ENCODE data around the gene LBX2. TPM values are rescaled to one million over a fixed set of nuclear protein-coding genes. Genes with fewer than 3 reads are reported as not detected.

LBX2 gene
- total and polyA plus RNA-seq, 9 of the 15 experiments (the other 6 are each of a cell fraction or from before 2014, with no cell fraction given), result 0.39 to 6.2 (median 1.8) TPM; not detected in 1

GRCh38 chr2:74535440-74535965 lies 36.1 kb upstream of the LBX2 start:
- peaks cover 3% of the 10 kb centered on the region for H3K9me1 ChIP-seq (ENCODE audit: control insufficient read depth, insufficient read depth, low read length)
- ChIA-PET CTCF (ENCODE audit: low intra/inter-chr PET ratio) (interaction anchor here (0.6 kb wide), 1 partner anchor 57 kb away, joined by 3 read pairs; no protein-coding TSS in a partner anchor), POLR2A (interaction anchor here (0.6 kb wide), 1 partner anchor 22 kb away, joined by 3 read pairs; no protein-coding TSS in a partner anchor)
- WGBS (ENCODE audit: insufficient coverage, low coverage, missing lambda C conversion rate), result 52% methylated on average over 10 of the region's 10 CpGs
- no peak overlapping the region for H3K9ac ChIP-seq (ENCODE audit: insufficient read depth in 1 of 2, low read depth in 2 of 2, low read length in 2 of 2)
- H3K4me2 ChIP-seq (ENCODE audit: insufficient read depth, low read length), result no peak overlapping the region
- DNase-seq (ENCODE audit: extremely low read depth in 1 of 4, low spot score in 3 of 4) (no peak), FAIRE-seq (no peak), ATAC-seq (no peak)
- H3K79me2 ChIP-seq (ENCODE audit: control insufficient read depth, insufficient read depth, low read length), result peaks cover 16% of the 10 kb centered on the region
- no peak overlapping the region for H3K4me3 ChIP-seq
- H3K36me3 ChIP-seq (ENCODE audit: control insufficient read depth, insufficient read depth, low read length), result peaks cover 31% of the 10 kb centered on the region
- H2AFZ ChIP-seq (ENCODE audit: low read depth, low read length), result no peak overlapping the region
- TF ChIP-seq PHB (CRISPR knock-in tag; IDR thresholded peaks at IDR 0.05) (no peak), POLR2G (IDR thresholded peaks at IDR 0.05; ENCODE audit: low read depth, low read length) (peak; percentile 53)
- H3K9me3 ChIP-seq (replicated peaks; ENCODE audit: control insufficient read depth, insufficient read depth, low read depth, low read length), result no peaks in the 10 kb centered on the region
- BruUV-seq (replicated peaks), result no TSS peak
- no peaks in the 10 kb centered on the region for H4K20me1 ChIP-seq (replicated peaks; ENCODE audit: control insufficient read depth, insufficient read depth, low read length)
- no peaks in the 10 kb centered on the region for H3K27me3 ChIP-seq (ENCODE audit: control insufficient read depth in 2 of 2, insufficient read depth in 2 of 2, low read length in 2 of 2)
- peaks cover 19 to 29% of the 10 kb centered on the region in 2 experiments; a peak in 4 of 5 replicates for H3K4me1 ChIP-seq (replicated peaks in 1 of 2; ENCODE audit: control insufficient read depth in 2 of 2, insufficient read depth in 2 of 2, low read length in 2 of 2)
- in situ Hi-C loops (cut with MboI) (no loop called here), intact Hi-C loops (cut with micrococcal nuclease) (no loop called here)
- no peak overlapping the region for H3K27ac ChIP-seq (ENCODE audit: extremely low read depth, low read depth, low read length)

GRCh38 chr2:74534411-74534810 lies 35.0 kb upstream of the LBX2 start:
- peaks cover 3% of the 10 kb centered on the region for H3K9me1 ChIP-seq (ENCODE audit: control insufficient read depth, insufficient read depth, low read length)
- H3K79me2 ChIP-seq (ENCODE audit: control insufficient read depth, insufficient read depth, low read length), result peaks cover 25% of the 10 kb centered on the region
- DNase-seq (ENCODE audit: extremely low read depth in 1 of 4, low spot score in 3 of 4) (no peak), ATAC-seq (no peak), FAIRE-seq (no peak)
- H3K4me2 ChIP-seq (ENCODE audit: insufficient read depth, low read length), result no peak overlapping the region
- H3K4me1 ChIP-seq (replicated peaks in 1 of 2; ENCODE audit: control insufficient read depth in 2 of 2, insufficient read depth in 2 of 2, low read length in 2 of 2), result peaks cover 19 to 32% of the 10 kb centered on the region in 2 experiments; a peak in 4 of 5 replicates
- H4K20me1 ChIP-seq (replicated peaks; ENCODE audit: control insufficient read depth, insufficient read depth, low read length), result no peaks in the 10 kb centered on the region
- no peak overlapping the region for H3K27ac ChIP-seq (ENCODE audit: extremely low read depth, low read depth, low read length)
- ChIA-PET CTCF (ENCODE audit: low intra/inter-chr PET ratio) (no interaction called here), POLR2A (interaction anchor here (3.7 kb wide), 1 partner anchor 12 kb away, joined by 17 read pairs; no protein-coding TSS in a partner anchor)
- H3K27me3 ChIP-seq (ENCODE audit: control insufficient read depth in 2 of 2, insufficient read depth in 2 of 2, low read length in 2 of 2), result no peaks in the 10 kb centered on the region
- peak overlapping the region in 1 of 2 experiments; percentile 28; a peak in 1 of 4 replicates for H3K9ac ChIP-seq (ENCODE audit: insufficient read depth in 1 of 2, low read depth in 2 of 2, low read length in 2 of 2)
- H3K9me3 ChIP-seq (replicated peaks; ENCODE audit: control insufficient read depth, insufficient read depth, low read depth, low read length), result no peaks in the 10 kb centered on the region
- no peak overlapping the region for H3K4me3 ChIP-seq
- 77% methylated on average over 12 of the region's 12 CpGs for WGBS (ENCODE audit: insufficient coverage, low coverage, missing lambda C conversion rate)
- peak; percentile 38 for TF ChIP-seq KDM5B (IDR thresholded peaks at IDR 0.05; ENCODE audit: insufficient replicate concordance, low read depth, low read length)
- no peak for TF ChIP-seq ETV6 (IDR thresholded peaks at IDR 0.05; ENCODE audit: borderline replicate concordance in 1 of 2, low read depth in 2 of 2, low read length in 1 of 2)
- no peak for TF ChIP-seq ETV6 (CRISPR knock-in tag; IDR thresholded peaks at IDR 0.05; ENCODE audit: borderline replicate concordance)
- TF ChIP-seq ZBTB49 (CRISPR knock-in tag; IDR thresholded peaks at IDR 0.05; ENCODE audit: borderline replicate concordance), result no peak
- peak; percentile 26; the same call in 1 of the 2 replicates for TF ChIP-seq RBFOX2 (IDR thresholded peaks at IDR 0.05; ENCODE audit: low read depth, low read length)
- TF ChIP-seq POLR2G (IDR thresholded peaks at IDR 0.05; ENCODE audit: low read depth, low read length), result peak; percentile 61
- TF ChIP-seq FIP1L1 (IDR thresholded peaks at IDR 0.05; ENCODE audit: low read depth, low read length, poor library complexity, severe bottlenecking), result no peak
- TF ChIP-seq ZNF23 (CRISPR knock-in tag; IDR thresholded peaks at IDR 0.05), result no peak
- BruUV-seq (replicated peaks), result no TSS peak
- no peak overlapping the region for H2AFZ ChIP-seq (ENCODE audit: low read depth, low read length)
- in situ Hi-C loops (cut with MboI) (no loop called here), intact Hi-C loops (cut with micrococcal nuclease) (loop anchor here (5.0 kb wide), 2 partner anchors 53 to 282 kb away; no protein-coding TSS in a partner anchor)
- peaks cover 31% of the 10 kb centered on the region for H3K36me3 ChIP-seq (ENCODE audit: control insufficient read depth, insufficient read depth, low read length)

Data from K562 (cell line).